ENCODE results near the gene FES.
"Not testable (repeated sequence)": the region's sequence is repeated elsewhere in the genome, so short reads cannot be mapped to it uniquely, and the experiment has no call there.

The FES gene

GRCh38 chr15:90918835-90919234, 34.5 kb downstream of the FES start:
- ChIA-PET POLR2A (no interaction called here), CTCF (interaction anchor here (1.2 to 14.1 kb wide), 2 partner anchors 14 to 16 kb away, joined by 3 to 180 read pairs; partner anchors contain the start of genes HDDC3 and UNC45A)
- no peak for DNase-seq (ENCODE audit: low read depth, low spot score)
- no peak for TF ChIP-seq CTCF (IDR thresholded peaks at IDR 0.05; ENCODE audit: insufficient read depth, low read length, missing control alignments)
- no peak overlapping the region for H3K4me3 ChIP-seq (ENCODE audit: low read depth, low read length)

- POLR2A ChIA-PET: no interaction called here
- no peak for DNase-seq (ENCODE audit: low read depth, low spot score)
- CTCF ChIA-PET: interaction anchor here (1.0 to 14.1 kb wide), 4 partner anchors 10 to 20 kb away, joined by 3 to 180 read pairs (median 4); partner anchors contain the start of genes HDDC3 and UNC45A
- no peak overlapping the region for H3K4me3 ChIP-seq (ENCODE audit: low read depth, low read length)
- no peak for TF ChIP-seq CTCF (IDR thresholded peaks at IDR 0.05; ENCODE audit: insufficient read depth, low read length, missing control alignments)
Measured at GRCh38 chr15:90921887-90922286, 37.6 kb downstream of the FES start.

- CTCF ChIA-PET: interaction anchor here (1.0 to 14.1 kb wide), 4 partner anchors 10 to 37 kb away, joined by 4 to 180 read pairs (median 4); partner anchors contain the start of genes HDDC3 and UNC45A
- DNase-seq (ENCODE audit: low read depth, low spot score); POLR2A ChIA-PET; H3K4me3 ChIP-seq (ENCODE audit: low read depth, low read length): not testable (repeated sequence)
Measured at GRCh38 chr15:90922712-90923322, 38.5 kb downstream of the FES start.

GRCh38 chr15:90924375-90924774, 40.1 kb downstream of the FES start:
- ChIA-PET CTCF (interaction anchor here (1.3 to 14.1 kb wide), 3 partner anchors 8 to 38 kb away, joined by 3 to 180 read pairs (median 10); partner anchors contain the start of genes HDDC3 and UNC45A), POLR2A (no interaction called here)
- DNase-seq (ENCODE audit: low read depth, low spot score): no peak
- no peak overlapping the region for H3K4me3 ChIP-seq (ENCODE audit: low read depth, low read length)
- no peak for TF ChIP-seq CTCF (IDR thresholded peaks at IDR 0.05; ENCODE audit: insufficient read depth, low read length, missing control alignments)

- POLR2A ChIA-PET; DNase-seq (ENCODE audit: low read depth, low spot score); H3K4me3 ChIP-seq (ENCODE audit: low read depth, low read length): not testable (repeated sequence)
- CTCF ChIA-PET: interaction anchor here (1.4 to 14.1 kb wide), 2 partner anchors 6 to 30 kb away, joined by 3 to 180 read pairs; partner anchors contain the start of genes HDDC3 and UNC45A
Measured at GRCh38 chr15:90926766-90927165, 42.5 kb downstream of the FES start.

GRCh38 chr15:90928106-90928505, 43.8 kb downstream of the FES start:
- POLR2A ChIA-PET: not testable (repeated sequence)

GRCh38 chr15:90929246-90930019, 45.1 kb downstream of the FES start:
- H3K4me3 ChIP-seq (ENCODE audit: low read depth, low read length): peak overlapping the region; percentile 62
- ChIA-PET CTCF (interaction anchor here (1.0 to 20.3 kb wide), 6 partner anchors 10 to 281 kb away, joined by 3 to 479 read pairs (median 116); partner anchors contain the start of genes MAN2A2 and RCCD1), POLR2A (interaction anchor here (1.3 kb wide), 1 partner anchor 27 kb away, joined by 4 read pairs; no protein-coding TSS in a partner anchor)
- DNase-seq (ENCODE audit: low read depth, low spot score): no peak
- no peak for TF ChIP-seq CTCF (IDR thresholded peaks at IDR 0.05; ENCODE audit: insufficient read depth, low read length, missing control alignments)

More at GRCh38 chr15:90928106-90928505, 43.8 kb downstream of the FES start:
- H3K4me3 ChIP-seq (ENCODE audit: low read depth, low read length); DNase-seq (ENCODE audit: low read depth, low spot score): not testable (repeated sequence)
- CTCF ChIA-PET: interaction anchor here (1.0 to 10.1 kb wide), 2 partner anchors 23 to 33 kb away, joined by 3 to 186 read pairs; partner anchors contain the start of gene MAN2A2
